ENCODE data around the gene PDE6A.
"Not testable (repeated sequence)": the region's sequence is repeated elsewhere in the genome, so short reads cannot be mapped to it uniquely, and the experiment has no call there.

The PDE6A gene

DNA sequence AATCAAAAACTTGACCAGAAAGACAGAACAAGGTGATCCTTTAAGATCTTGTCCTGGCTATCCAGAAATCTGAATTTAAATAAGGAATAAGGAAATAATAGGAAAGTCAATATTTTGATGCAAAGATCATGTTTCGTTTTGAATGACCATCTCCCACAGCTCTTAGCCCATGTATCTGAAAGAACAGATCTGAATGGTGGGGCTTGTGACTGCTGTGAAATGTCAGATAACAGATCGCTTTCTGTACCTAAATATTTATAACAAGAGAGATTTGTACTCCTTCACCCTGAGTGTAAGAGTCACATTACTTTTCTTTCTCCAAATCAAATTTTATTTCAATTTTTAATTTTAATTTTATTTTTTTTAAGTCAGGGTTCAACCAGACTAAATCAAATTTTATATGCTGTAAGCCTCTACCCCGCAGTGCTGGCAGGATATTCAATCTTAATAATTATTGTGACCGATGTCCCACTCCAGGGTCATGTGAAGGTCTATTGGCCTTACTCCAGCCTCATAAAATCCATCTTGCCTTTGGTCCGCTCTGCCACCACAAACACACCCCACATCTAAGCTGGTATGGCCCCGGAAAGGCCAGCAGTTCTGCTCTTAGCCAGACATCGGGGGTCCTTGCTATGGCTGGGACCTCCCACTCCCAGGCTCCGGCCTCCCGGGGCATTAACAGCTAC, 9.0 kb upstream of the PDE6A start:
- no peak for DNase-seq (ENCODE audit: low read depth in 2 of 2)

DNA sequence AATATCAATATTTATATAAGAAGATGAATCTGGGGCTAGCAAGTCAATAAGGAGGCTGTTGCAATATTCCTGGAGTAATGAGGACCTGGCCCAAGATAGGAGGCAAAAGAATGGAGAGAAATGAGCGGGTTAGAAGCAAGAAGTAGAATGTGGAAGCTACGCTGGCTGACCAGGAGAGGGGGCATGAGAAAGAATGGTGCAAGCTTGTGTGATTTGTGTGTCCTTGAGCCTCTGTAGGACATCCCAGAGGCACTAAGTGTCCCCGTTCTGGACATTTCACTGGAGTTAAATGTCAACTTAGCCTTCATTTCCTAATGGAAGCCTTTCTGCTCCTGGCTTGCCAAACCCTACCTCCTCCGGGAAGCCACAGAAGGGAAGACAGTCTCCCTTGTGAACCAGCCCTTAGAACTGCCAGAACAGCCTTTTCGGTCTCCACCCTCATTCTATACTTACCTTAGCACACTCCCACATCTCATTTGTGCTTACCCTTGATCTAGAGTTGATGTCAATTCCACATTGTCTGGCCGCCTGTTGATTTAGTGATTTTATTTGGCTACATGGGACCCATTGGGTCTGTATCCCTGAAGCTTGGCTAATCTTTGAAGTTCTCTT, 6.7 kb upstream of the PDE6A start:
- DNase-seq (ENCODE audit: low read depth in 2 of 2) = no peak

DNA sequence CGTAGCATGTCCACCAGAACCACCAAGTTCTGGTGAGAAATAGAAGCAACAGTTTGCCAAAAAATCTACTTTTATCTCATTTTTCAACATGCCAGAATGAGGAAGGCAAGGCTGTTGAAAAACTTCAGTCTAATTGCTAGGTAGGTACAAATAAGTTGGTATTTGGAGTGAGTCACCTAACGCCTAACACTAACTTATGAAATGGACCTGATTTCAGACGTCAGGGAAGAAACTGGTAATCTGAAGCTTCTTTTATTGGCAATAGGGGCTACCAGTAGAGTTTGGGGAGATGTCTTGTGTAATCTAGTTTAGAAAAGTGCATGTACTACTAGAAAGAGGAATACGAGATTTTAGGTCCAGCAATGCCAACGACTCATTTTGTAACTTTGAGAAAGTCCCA, 4.4 kb upstream of the PDE6A start:
- DNase-seq (ENCODE audit: low read depth in 2 of 2) = no peak

DNA sequence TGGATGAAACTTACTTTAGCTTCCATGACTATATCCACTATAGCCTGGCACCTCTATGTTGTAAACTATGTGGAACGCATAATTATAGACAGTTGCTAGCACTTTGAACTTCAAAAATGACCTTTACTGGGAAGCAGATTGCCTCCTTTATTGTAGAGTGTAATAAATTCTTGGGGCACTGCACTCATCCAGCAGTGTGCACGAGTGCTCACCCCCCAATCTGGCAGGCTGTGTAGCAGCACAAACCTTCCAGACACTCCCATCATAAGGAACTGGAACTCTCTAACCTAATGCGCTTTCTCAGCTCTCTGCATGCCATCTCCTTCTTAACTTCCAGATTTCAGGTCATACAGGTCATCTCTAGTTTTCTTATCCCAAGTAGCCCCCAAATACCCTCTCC, 1.5 kb upstream of the PDE6A start:
- DNase-seq (ENCODE audit: low read depth in 2 of 2) = no peak

DNA sequence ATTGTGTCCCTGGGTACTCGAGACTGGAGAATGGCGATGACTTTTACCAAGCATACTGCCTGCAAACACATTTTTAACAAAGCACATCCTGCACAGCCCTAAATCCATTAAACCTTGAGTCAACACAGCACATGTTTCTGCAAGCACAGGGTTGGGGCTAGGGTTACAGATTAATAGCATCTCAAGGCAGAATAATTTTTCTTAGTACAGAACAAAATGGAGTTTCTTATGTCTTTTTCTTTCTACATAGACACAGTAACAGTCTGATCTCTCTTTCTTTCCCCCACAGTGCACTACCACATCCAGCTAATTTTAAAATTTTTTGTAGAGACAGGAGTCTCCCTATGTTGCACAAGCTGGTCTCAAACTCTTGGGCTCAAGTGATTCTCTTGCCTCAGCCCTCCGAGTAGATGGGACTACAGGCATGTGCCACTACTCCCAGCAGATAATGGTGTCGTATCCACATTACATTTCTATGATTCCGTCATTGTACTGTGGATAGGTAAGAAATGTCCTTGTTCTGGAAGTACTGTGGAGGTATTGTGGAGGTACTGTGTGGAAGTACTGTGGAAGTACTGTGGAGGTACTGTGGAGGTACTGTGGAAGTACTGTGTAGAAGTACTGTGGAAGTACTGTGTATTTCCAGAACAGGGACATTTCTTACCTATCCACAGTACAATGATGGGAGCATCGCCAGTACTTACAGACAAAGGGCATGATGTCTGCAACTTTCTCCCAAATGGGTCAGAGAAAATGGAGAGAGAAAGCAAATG, 1.2 kb downstream of the PDE6A start:
- not testable (repeated sequence) for DNase-seq (ENCODE audit: low read depth in 2 of 2)

DNA sequence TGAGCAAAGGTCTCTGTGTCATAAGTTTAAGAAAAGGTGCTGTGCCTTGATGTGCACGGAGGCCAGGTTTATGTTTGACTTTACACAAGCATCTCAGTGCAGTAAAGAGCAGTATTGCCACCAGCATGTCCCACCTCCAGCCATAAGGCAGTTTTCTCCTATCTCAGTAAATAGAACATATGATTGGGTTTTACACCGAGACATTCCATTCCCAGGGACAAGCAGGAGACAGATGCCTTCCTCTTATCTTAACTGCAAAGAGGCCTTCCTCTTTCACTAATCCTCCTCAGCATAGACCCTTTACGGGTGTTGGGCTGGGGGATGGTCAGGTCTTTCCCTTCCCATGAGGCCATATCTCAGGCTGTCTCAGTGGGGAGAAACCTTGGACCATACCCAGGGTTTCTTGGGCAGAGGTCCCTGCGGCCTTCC, 1.8 kb downstream of the PDE6A start:
- not testable (repeated sequence) for DNase-seq (ENCODE audit: low read depth in 2 of 2)

DNA sequence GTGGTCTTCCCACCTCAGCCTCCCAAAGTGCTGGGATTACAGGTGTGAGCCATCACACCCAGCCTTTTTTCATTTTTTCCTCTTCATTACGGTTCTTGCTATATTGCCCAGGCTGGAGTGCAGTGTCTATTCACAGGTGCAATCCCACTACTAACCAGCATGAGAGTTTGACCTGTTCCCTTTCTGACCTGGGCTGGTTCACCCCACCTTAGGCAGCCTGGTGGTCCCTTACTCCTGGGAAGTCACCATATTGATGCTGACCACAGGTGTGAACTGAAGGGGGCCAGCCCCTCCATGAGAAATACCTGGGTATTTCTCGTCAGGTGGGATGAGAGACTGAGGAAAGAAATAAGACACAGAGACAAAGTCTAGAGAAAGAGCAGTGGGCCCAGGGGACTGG, 2.4 kb downstream of the PDE6A start:
- DNase-seq (ENCODE audit: low read depth in 2 of 2) = no peak

DNA sequence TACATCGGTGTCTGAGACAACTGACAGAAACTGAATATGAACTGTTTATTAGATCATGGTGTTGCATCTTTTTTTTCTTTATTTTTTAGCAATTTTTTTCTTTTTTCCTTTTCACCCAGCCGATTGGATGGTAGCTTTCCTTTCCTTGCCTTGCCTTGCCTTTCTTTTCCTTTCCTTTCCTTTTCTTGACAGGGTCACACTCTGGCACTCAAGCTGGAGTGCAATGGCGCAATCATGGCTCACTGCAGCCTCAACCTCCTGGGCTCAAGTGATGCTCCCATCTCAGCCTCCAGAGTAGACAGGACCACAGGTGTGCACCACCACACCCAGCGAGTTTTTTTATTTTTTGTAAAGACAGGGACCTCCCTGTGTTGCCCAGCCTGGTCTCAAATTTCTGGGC, 2.8 kb downstream of the PDE6A start:
- no peak for DNase-seq (ENCODE audit: low read depth in 2 of 2)

DNA sequence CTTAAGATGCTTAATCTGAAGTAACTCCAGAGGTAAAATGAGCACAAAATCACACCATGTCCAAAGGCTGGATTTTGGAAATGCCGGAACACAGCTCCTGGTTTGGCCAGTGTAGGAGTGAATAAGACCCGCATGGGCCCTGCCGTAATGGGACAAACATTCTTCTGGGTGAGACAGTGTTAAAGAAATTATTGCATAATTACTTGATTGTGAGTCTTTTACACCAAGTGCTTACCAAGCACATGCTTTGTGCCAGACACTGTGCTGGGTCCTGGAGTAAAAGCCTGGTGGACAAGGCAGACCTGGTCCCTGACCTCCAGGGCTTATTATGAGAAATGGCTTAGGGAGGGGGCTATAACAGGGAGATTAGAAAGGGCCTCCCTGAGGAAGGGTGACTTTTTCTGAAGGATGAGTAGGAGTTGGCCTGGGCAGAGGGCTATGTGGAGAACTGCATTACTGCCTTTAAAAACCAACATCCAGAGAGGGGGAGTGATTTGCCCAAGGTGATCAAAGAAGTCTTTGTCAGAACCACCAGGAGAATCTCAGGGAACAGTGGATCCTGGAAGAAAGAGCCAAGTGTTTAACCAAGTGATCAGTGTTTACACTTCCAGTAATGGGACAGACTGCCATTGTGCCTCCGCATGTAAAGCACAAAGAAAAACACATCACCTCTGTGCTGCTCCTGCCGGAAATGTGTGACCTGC, 3.5 kb downstream of the PDE6A start:
- DNase-seq (ENCODE audit: low read depth in 2 of 2) = no peak

DNA sequence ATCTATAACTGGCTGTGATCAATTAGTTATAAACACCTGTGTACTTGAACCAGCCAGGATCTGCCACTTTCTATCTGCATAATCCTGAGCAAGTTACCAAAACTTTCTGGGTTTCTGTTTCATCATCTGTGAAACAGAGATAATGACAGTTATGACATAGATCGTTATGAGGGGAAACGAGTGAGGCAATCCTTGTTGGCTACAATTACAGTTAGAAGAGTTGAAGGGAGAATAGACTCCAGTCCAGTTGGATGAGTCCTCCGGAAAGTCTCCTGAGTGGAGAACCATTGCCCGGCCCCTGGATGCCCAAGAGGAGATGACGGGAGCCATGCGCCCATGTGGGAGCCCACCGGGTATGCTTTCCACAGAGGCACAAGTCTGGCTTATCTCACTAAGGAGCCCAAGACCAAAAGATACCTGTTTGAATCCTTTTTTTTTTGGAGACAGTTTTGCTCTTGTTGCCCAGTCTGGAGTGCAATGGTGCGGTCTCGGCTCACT, 4.5 kb downstream of the PDE6A start:
- DNase-seq (ENCODE audit: low read depth in 2 of 2) = no peak

DNA sequence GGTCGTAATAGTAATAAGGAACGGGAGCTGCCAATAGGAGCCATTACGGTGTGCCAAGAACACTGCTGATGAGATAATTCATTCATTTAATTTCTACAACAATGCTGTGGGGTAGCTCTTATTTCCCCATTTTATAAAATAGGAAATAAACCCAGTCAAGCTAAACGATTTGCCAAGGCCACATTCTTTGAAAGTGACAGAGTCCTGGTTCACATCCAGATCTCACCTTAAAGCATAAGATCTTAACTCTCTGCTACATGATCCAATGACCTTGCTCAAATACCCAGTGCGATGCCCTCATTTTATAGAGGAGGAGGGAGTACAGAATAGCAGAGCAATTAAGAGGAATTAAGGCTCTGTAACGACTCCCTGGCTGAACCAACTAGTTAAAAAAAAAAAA, 5.0 kb downstream of the PDE6A start:
- no peak for DNase-seq (ENCODE audit: low read depth in 2 of 2)

DNA sequence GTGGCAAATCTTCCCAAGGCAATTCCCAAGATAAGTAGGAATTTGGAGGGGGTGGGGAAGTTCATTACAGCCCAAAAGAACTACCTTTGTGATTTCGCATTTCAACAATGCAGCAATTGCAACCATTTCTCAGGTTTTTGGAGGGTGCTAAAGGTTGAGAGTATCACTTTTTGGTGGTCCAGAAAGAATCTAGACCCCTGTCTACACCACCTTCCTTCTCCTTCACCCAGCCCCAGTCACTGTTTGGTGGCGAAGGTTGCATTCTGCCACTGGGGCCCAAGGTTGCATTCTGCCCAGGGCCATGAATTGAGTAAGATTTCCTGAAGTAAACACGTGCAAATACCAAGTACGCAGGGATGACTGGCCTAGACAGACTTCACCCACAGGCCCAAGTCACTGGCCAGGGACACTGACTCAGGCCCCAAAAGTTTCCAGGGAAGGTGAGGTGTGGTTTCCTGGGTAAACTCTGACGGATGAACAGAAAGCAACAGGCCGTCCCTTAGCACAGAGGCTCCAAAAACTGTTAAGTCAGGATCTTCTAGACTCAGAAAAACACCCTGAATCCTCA, 5.7 kb downstream of the PDE6A start:
- DNase-seq (ENCODE audit: low read depth in 2 of 2) = no peak

DNA sequence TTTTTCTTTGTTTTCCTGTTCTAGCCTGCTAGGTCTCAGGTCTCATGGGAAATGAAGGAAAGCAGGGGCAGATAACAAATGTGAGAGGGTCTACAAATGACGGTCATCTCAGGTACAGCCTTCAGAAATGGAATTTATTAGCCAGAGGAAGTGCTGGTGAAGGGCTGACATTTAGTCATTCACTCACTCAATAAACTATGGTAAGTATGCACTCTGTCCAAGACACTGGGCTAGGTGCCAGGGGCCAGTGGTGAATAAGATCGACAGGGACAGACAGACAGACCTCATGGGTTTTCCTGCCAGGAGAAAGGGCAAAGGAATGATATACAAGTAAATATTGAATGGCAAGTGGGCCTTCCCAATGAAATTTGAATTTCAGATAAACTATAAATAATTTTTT, 6.3 kb downstream of the PDE6A start:
- no peak for DNase-seq (ENCODE audit: low read depth in 2 of 2)

DNA sequence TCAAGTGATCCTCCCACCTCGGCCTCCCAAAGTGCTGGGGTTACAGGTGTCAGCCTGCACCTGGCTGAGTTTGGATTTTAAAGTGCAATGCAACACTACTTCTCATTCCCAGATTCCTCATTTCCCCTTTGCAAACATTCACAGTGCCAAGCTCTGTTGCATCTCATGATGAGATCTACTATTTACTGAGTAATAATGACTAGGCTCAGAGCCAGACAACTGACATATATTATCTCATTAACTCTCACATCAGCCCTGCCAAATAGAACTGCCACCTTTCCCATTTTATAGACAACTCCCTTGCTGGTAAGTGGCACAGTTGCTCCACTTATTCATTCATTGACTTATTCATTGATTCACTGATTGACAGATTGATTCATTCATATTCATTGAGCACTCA, 7.0 kb downstream of the PDE6A start:
- DNase-seq (ENCODE audit: low read depth in 2 of 2) = no peak

DNA sequence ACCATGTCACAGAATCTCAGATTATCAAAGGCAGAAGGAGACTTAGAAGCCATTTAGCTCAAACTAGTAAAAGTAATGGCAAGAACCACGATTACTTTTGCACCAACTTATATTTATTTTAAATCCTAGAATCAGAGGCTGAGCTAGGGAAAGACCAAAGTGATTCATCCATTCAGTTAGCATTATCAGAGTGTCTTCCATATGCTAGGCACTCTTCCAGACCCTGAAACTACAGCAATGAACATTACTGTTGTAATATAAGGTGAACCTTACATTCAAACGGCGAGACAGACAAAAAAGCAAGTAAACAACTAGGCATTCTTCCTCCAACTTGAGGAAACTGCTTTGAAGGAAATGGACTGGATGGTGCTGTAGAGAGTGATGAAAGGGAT, 7.9 kb downstream of the PDE6A start:
- no peak for DNase-seq (ENCODE audit: low read depth in 2 of 2)

DNA sequence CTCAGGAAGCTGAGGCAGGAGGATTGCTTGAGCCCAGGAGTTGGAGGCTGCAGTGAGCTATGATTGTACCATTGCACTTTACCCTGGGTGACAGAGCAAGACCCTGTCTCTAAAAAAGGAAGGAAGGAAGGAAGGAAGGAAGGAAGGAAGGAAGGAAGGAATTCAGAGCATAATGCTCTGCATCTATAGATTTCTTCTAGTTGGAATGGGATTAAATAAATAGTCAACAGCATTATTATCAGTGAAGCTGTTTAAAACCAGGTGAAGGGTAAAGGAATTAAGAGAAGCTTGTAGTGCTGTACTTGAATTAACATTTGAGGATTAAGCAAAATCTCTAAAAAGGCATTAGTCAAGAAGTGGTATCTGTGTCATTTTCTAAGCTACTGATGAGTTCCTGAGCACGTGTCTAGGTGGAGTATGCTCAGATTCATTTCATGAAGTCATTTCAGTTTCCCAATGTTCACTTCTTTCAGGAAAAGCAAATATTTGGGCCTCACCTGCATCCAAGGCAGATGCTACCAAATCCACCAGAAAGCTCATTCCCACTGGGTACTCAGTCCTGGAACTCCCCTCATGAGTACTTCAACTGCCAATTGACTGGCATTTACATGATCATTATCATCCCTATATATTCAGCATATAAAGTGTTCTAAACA, 8.4 kb downstream of the PDE6A start:
- DNase-seq (ENCODE audit: low read depth in 2 of 2) = no peak

DNA sequence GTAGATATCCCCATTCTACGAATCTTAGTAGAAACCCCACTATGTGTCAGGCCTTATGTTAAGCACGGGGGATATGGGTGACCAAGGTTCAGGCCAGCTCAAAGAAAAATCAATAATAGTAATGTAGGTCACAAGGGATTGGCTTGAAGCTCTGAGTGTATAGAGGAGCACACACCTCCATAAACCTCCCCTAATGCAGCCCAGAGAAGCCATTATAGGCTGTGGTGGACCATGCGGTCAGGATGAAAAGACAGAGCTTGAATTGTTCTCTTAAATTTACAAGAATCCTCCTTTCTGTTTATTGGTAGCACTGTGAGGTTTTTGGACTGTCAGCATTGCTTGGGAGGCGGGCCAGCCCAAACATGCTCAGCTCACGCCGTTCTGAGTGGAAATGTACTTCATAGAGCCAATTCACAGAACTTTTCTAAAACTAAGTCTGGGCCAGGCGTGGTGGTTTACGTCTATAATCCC, 9.1 kb downstream of the PDE6A start:
- no peak for DNase-seq (ENCODE audit: low read depth in 2 of 2)

DNA sequence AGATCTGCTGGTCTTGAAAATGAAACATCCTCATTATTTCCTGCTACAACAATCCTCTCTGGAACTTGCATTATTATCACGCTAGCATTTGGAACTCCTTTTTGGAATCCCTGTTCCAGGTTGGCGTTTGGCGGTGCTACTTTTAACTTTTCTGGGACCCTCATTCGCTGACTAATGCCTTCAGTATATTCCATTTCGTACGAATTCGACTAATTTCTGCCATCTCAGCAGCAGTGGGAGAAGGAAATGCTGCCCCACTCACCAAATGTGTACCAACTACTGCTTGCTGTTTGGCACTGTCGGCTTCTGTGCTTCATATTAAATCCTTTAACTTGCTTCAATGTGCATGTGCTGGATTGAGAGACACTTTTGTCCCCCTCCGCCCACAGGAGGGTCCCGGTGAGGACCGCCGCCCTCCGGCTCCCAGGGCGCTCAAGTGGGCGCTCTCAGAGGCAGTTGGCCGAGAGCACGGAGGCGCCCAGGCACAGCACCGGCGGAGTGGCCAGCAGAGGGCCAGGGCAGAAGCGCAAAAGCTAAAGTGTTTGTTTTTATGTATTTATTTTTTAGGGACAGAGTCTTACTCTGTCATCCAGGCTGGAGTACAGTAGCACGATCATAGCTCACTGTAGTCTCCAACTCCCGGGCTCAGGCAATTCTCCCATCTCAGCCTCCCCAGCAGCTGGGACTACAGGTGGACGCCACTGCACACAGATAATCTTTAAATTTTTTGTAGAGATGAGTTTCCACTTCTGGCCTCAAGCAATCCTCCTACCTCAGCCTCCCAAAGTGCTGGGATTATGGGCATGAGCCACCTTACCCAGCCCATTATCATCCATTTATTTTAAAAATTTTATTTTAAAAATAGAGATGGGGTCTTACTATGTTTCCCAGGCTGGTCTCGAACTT, 11.9 kb downstream of the PDE6A start:
- no peak for DNase-seq (ENCODE audit: low read depth in 2 of 2)

DNA sequence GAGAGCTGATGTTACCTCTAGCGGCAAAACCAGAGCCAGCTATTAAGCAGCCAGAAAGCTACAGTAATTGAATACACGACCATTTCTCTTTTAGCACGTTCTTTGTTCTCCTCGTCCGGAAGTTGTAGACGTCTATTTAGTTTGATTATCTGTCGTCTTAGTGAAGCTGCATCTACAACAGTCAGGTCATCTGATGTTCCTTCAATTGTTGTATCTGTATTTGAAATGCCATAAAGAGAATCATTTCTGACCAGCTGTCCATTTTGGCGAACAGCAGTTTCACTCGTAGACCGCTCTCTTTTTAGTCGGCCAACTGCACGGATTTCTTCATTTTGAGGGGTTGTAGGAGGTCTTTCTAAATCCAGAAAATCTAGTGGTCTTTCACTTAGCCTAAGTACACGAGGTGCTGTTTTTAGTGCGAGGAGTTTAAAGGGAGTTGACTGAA, 12.6 kb downstream of the PDE6A start:
- DNase-seq (ENCODE audit: low read depth in 2 of 2) = no peak
